Renal cortical epithelial cell (primary cell): Measurements from ENCODE around the gene SRSF4. TPM values are rescaled to one million over a fixed set of nuclear protein-coding genes. Genes with fewer than 3 reads are reported as not detected.
"Not testable (repeated sequence)": the region's sequence is repeated elsewhere in the genome, so short reads cannot be mapped to it uniquely, and the experiment has no call there.

Source experiments
- DNase-seq: peaks from one replicate; pipeline ENCODE4 v3.0.0-alpha.2; 2011; ENCODE audit warnings: low read depth
- total RNA-seq: library from RNA; depleted of rRNA; stranded (reverse); fragments of >200 nt; gene quantifications from 2 replicates; pipeline ENCODE4 v1.2.3, GENCODE V29; 2014

The SRSF4 gene
- total RNA-seq: 19.3 and 46.8 TPM in 2 replicates

- DNase-seq: peak; percentile 92
These were observed at the start of gene SRSF4 for GRCh38 chr1:29181413-29182225. Gene SRSF4, minus strand, starts transcription at chr1:29181900. Its CDS starts 148 bp downstream, at chr1:29181752.

- peak; percentile 70 for DNase-seq
These were observed 49.1 kb upstream of the SRSF4 start, which contains the start of gene MECR for GRCh38 chr1:29230553-29231378. Gene MECR, minus strand, starts transcription at chr1:29230934. Its CDS starts 28 bp downstream, at chr1:29230906.

- no peak for DNase-seq
These were observed 48.5 kb upstream of the SRSF4 start for GRCh38 chr1:29230204-29230552.

- DNase-seq: peak; percentile 40
These were observed 45.8 kb upstream of the SRSF4 start for GRCh38 chr1:29227511-29227910.

GRCh38 chr1:29225361-29225760, 43.7 kb upstream of the SRSF4 start:
- DNase-seq: no peak

- no peak for DNase-seq
These were observed 42.7 kb upstream of the SRSF4 start for GRCh38 chr1:29224356-29224837.

GRCh38 chr1:29223521-29223920, 41.8 kb upstream of the SRSF4 start:
- DNase-seq: peak; percentile 29

- no peak for DNase-seq
These were observed 41.0 kb upstream of the SRSF4 start for GRCh38 chr1:29222686-29223085.

- not testable (repeated sequence) for DNase-seq
These were observed 40.6 kb upstream of the SRSF4 start for GRCh38 chr1:29222260-29222659.

- no peak for DNase-seq
These were observed 39.6 kb upstream of the SRSF4 start for GRCh38 chr1:29221296-29221695.

GRCh38 chr1:29218223-29218622, 36.5 kb upstream of the SRSF4 start:
- DNase-seq: peak; percentile 34

- DNase-seq: no peak
These were observed 35.9 kb upstream of the SRSF4 start for GRCh38 chr1:29217633-29218032.

GRCh38 chr1:29213055-29213454, 31.4 kb upstream of the SRSF4 start:
- DNase-seq: no peak

- DNase-seq: no peak
These were observed 29.7 kb upstream of the SRSF4 start for GRCh38 chr1:29211086-29212030.

GRCh38 chr1:29210278-29211085, 28.8 kb upstream of the SRSF4 start:
- no peak for DNase-seq

- no peak for DNase-seq
These were observed 27.5 kb upstream of the SRSF4 start for GRCh38 chr1:29209173-29209572.

GRCh38 chr1:29208442-29208841, 26.7 kb upstream of the SRSF4 start:
- DNase-seq: no peak

- DNase-seq: peak; percentile 97
These were observed 21.1 kb upstream of the SRSF4 start for GRCh38 chr1:29202584-29203340.

- DNase-seq: no peak
These were observed 20.4 kb upstream of the SRSF4 start for GRCh38 chr1:29202053-29202452.

GRCh38 chr1:29201595-29202051, 19.9 kb upstream of the SRSF4 start:
- DNase-seq: no peak
